Esophagus muscularis mucosa (tissue), 4 donors: ENCODE results near the gene MSRB2. TPM values are rescaled to one million over a fixed set of nuclear protein-coding genes. Genes with fewer than 3 reads are reported as not detected.

Experiments used
- DNase-seq: peaks from one replicate; pipeline ENCODE4 v3.0.0-alpha.2; 2017; ENCODE audit errors: extremely low spot score
- H3K27ac ChIP-seq, 4 donors: fragments of 200-600 bp; sonication (generic); replicated peaks in 1 of 4; 1 replicate in 3 of 4; 2 replicates in 1 of 4; pipeline ENCODE4 v1.5.1; 2016 to 2019; ENCODE audit warnings: mild to moderate bottlenecking in 1 of 4
- H3K27me3 ChIP-seq, 4 donors: fragments of 200-600 bp; sonication (generic); one replicate each; pipeline versions ENCODE4 v1.5.1 to v1.6.0; 2016 to 2019
- H3K36me3 ChIP-seq, 4 donors: fragments of 200-600 bp; sonication (generic); one replicate each; pipeline ENCODE4 v1.5.1; 2016 to 2019
- H3K4me1 ChIP-seq, 4 donors: fragments of 200-600 bp; sonication (generic); one replicate each; pipeline ENCODE4 v1.5.1; 2016 to 2019
- H3K4me3 ChIP-seq, 4 donors: fragments of 200-600 bp; sonication (generic); 1 replicate in 2 of 4; 2 replicates in 2 of 4; pipeline ENCODE4 v1.5.1; 2016 to 2019; ENCODE audit warnings: mild to moderate bottlenecking in 4 of 4, moderate library complexity in 1 of 4
- H3K9me3 ChIP-seq, 4 donors: fragments of 200-600 bp; sonication (generic); 1 replicate in 3 of 4; 2 replicates in 1 of 4; pipeline ENCODE4 v1.5.1; 2016 to 2019
- CTCF ChIP-seq, 3 experiments: fragments of 200-600 bp in 2 of 3; fragments of 450-650 bp in 1 of 3; sonication (generic) in 2 of 3; IDR thresholded peaks; one replicate each; pipeline ENCODE4 v1.5.1; 2017 to 2019; ENCODE audit warnings: antibody characterized with exemption in 3 of 3, mild to moderate bottlenecking in 2 of 3, moderate library complexity in 1 of 3
- EP300 ChIP-seq: sonication (generic); formaldehyde crosslinking; IDR thresholded peaks from one replicate; pipeline ENCODE4 v1.6.1; 2017; ENCODE audit warnings: antibody characterized with exemption
- POLR2A ChIP-seq: fragments of 450-650 bp; IDR thresholded peaks from one replicate; pipeline ENCODE4 v1.6.1; 2017; ENCODE audit warnings: antibody characterized with exemption, moderate library complexity, mild to moderate bottlenecking, low read depth
- POLR2AphosphoS5 ChIP-seq, 2 donors: sonication (generic); formaldehyde crosslinking; IDR thresholded peaks; one replicate each; pipeline ENCODE4 v1.6.1; 2017; ENCODE audit warnings: antibody characterized with exemption in 2 of 2
- WGBS: methylation state at CpG from one replicate; pipeline ENCODE4 v1.1.5; 2018; 5-methylcytosine and 5-hydroxymethylcytosine counted together
- intact Hi-C: fragments of 100-400 bp; cut with DNase I; formaldehyde crosslinking; loops from one replicate; pipeline ENCODE4 v1.15.1; 2023
- total RNA-seq, 4 donors: library from RNA; depleted of rRNA; stranded (reverse); fragments of >200 nt; gene quantifications; one replicate each; pipeline versions ENCODE4 v1.1.0 to v1.2.1, GENCODE V29; 2016

Gene MSRB2
- total RNA-seq, 4 donors from 2014 or later, result 36.0 to 48.6 (median 40.6) TPM

GRCh38 chr10:23079700-23080099 lies 15.7 kb upstream of the MSRB2 start:
- TF ChIP-seq EP300 (no peak), POLR2AphosphoS5 (IDR thresholded peaks at IDR 0.05) (no peak), POLR2A (no peak), CTCF (IDR thresholded peaks at IDR 0.05) (no peak)
- intact Hi-C loops, result no loop called here
- Histone ChIP-seq H3K4me3 (no peak overlapping the region), H3K36me3 (no peaks in the 10 kb centered on the region), H3K4me1 (peaks cover 7 to 12% (median 12%) of the 10 kb centered on the region in 4 donors), H3K27me3 (no peaks in the 10 kb centered on the region), H3K27ac (no peak overlapping the region), H3K9me3 (no peaks in the 10 kb centered on the region)
- WGBS, result 48% methylated on average over 4 of the region's 4 CpGs
- DNase-seq, result no peak

- intact Hi-C loops, result no loop called here
- DNase-seq, result no peak
- Histone ChIP-seq H3K27me3 (no peaks in the 10 kb centered on the region), H3K4me1 (peaks cover 7 to 12% (median 12%) of the 10 kb centered on the region in 4 donors), H3K36me3 (no peaks in the 10 kb centered on the region), H3K27ac (no peak overlapping the region), H3K4me3 (no peak overlapping the region), H3K9me3 (no peaks in the 10 kb centered on the region)
- TF ChIP-seq EP300, result no peak
- TF ChIP-seq CTCF (IDR thresholded peaks at IDR 0.05), result no peak
- TF ChIP-seq POLR2AphosphoS5 (IDR thresholded peaks at IDR 0.05), result no peak
- no peak for TF ChIP-seq POLR2A
- 78% methylated on average over 7 of the region's 7 CpGs for WGBS
These were observed 15.1 kb upstream of the MSRB2 start for GRCh38 chr10:23080262-23080661.

- Histone ChIP-seq H3K27me3 (no peaks in the 10 kb centered on the region), H3K9me3 (no peaks in the 10 kb centered on the region), H3K27ac (peak overlapping the region; percentile 16 to 52 (median 34)), H3K4me3 (no peak overlapping the region), H3K36me3 (no peaks in the 10 kb centered on the region), H3K4me1 (peaks cover 7 to 12% (median 12%) of the 10 kb centered on the region in 4 donors)
- no peak for DNase-seq
- intact Hi-C loops, result no loop called here
- TF ChIP-seq POLR2A (no peak), CTCF (IDR thresholded peaks at IDR 0.05) (no peak), EP300 (no peak), POLR2AphosphoS5 (IDR thresholded peaks at IDR 0.05) (no peak)
- WGBS, result 10% methylated on average over 7 of the region's 7 CpGs
These were observed 14.1 kb upstream of the MSRB2 start for GRCh38 chr10:23081221-23081750.

- Histone ChIP-seq H3K4me1 (peaks cover 7 to 12% (median 12%) of the 10 kb centered on the region in 4 donors), H3K36me3 (no peaks in the 10 kb centered on the region), H3K4me3 (no peak overlapping the region), H3K27me3 (no peaks in the 10 kb centered on the region), H3K9me3 (no peaks in the 10 kb centered on the region), H3K27ac (no peak overlapping the region)
- no peak for DNase-seq
- intact Hi-C loops, result no loop called here
- 95% methylated on average over 4 of the region's 4 CpGs for WGBS
- peak in 1 of 3 experiments; percentile 33 for TF ChIP-seq CTCF (IDR thresholded peaks at IDR 0.05)
- no peak for TF ChIP-seq EP300
These were observed 13.5 kb upstream of the MSRB2 start for GRCh38 chr10:23081891-23082290.

- H3K27me3 ChIP-seq, result no peaks in the 10 kb centered on the region
- H3K27ac ChIP-seq, result no peak overlapping the region
- peaks cover 0 to 11% (median 0%) of the 10 kb centered on the region in 4 donors for H3K9me3 ChIP-seq
- H3K4me1 ChIP-seq, result no peaks in the 10 kb centered on the region
- DNase-seq, result no peak
- TF ChIP-seq POLR2A, result no peak
- no peak for TF ChIP-seq CTCF (IDR thresholded peaks at IDR 0.05)
- TF ChIP-seq EP300, result no peak
- TF ChIP-seq POLR2AphosphoS5 (IDR thresholded peaks at IDR 0.05), result no peak
- intact Hi-C loops, result no loop called here
- H3K4me3 ChIP-seq, result no peak overlapping the region
- H3K36me3 ChIP-seq, result no peaks in the 10 kb centered on the region
These were observed 6.8 kb upstream of the MSRB2 start for GRCh38 chr10:23088609-23089008.
